Measurements from ENCODE around the gene TBC1D24. TPM values are rescaled to one million over a fixed set of nuclear protein-coding genes. Genes with fewer than 3 reads are reported as not detected.

TBC1D24 gene
- total RNA-seq, 3 donors from 2014 or later, result 8.8 to 22.0 (median 16.7) TPM

GRCh38 chr16:2507052-2507659, 32.2 kb downstream of the TBC1D24 start:
- intact Hi-C loops (cut with DNase I; ENCODE audit: low total_unique reads), result no loop called here

DNA sequence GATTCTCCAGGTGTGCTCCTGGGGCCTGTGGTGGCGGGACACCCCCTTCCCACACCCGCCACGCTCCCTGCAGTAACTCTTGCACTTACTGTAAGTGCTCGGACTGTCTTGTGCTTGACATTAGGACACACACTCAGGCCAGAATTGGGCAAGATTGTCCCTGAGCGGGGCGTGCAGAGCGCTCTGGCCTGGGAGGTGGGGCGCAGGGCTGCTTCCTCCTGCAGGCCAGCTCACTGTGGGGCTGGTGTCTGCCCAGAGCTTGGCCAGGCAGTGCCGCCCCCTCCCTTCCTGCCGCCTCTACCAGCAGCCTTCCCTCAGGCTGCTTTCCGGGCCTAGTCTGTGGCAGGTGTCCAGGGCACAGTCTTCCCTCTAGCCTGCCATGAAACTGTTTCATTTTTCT, 32.7 kb downstream of the TBC1D24 start:
- Histone ChIP-seq H3K27me3 (no peaks in the 10 kb centered on the region), H3K36me3 (no peaks in the 10 kb centered on the region), H3K9me3 (no peaks in the 10 kb centered on the region), H3K4me3 (no peak overlapping the region), H3K4me1 (peaks cover 0 to under 1% of the 10 kb centered on the region in 2 donors), H3K27ac (peak overlapping the region; percentile 9 to 54)
- DNase-seq (ENCODE audit: low spot score in 2 of 2), result no peak
- intact Hi-C loops (cut with DNase I; ENCODE audit: low total_unique reads), result no loop called here
- TF ChIP-seq CTCF (IDR thresholded peaks at IDR 0.05), result no peak
- no peak for TF ChIP-seq POLR2A (IDR thresholded peaks at IDR 0.05)
- TF ChIP-seq POLR2AphosphoS5 (IDR thresholded peaks at IDR 0.05), result no peak

More at GRCh38 chr16:2507052-2507659, 32.2 kb downstream of the TBC1D24 start:
- Histone ChIP-seq H3K4me3 (no peak overlapping the region), H3K27me3 (no peaks in the 10 kb centered on the region), H3K9me3 (no peaks in the 10 kb centered on the region), H3K4me1 (peaks cover 0 to 4% of the 10 kb centered on the region in 2 donors), H3K36me3 (no peaks in the 10 kb centered on the region), H3K27ac (peak overlapping the region; percentile 9 to 54)
- no peak for DNase-seq (ENCODE audit: low spot score in 2 of 2)
- TF ChIP-seq POLR2A (IDR thresholded peaks at IDR 0.05), result no peak
- no peak for TF ChIP-seq POLR2AphosphoS5 (IDR thresholded peaks at IDR 0.05)
- TF ChIP-seq CTCF (IDR thresholded peaks at IDR 0.05), result no peak

DNA sequence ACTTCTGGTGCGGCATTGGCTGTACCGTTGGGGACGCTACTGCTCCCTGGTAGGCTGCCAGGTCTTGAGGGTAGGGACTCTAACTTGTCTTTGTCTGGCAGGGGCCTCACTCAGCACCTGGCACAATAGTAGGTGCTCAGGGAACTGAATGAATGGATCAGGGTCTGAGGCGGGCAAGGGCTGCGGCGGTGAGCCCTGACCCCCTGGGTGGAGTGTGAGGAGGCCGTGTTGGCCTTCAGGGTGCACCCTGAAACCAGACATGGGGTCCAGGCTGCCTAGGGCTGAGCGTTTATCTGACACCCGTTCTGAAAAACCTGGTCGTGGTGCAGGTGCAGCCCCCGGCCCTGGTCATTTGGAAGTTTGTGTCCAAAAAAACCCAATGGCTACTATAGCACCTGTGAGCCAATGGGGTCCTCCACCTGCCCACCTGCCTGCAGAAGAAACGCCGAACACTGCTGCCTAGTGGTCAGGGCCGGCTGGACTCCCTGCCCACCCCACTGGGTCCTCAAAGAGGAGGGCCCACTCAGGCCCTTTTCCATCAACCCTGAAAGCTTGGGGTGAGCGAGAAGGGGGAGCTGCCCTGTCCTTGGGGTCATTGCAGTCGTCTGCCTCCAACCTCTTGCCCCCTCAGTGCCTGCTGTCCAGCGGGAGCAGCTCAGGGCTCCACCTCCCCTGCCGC, 33.9 kb downstream of the TBC1D24 start:
- no peaks in the 10 kb centered on the region for H3K36me3 ChIP-seq
- TF ChIP-seq POLR2AphosphoS5 (IDR thresholded peaks at IDR 0.05), result no peak
- no peak for TF ChIP-seq POLR2A (IDR thresholded peaks at IDR 0.05)
- no peak for TF ChIP-seq CTCF (IDR thresholded peaks at IDR 0.05)
- DNase-seq (ENCODE audit: low spot score in 2 of 2), result no peak
- no peaks in the 10 kb centered on the region for H3K4me1 ChIP-seq
- no peak overlapping the region for H3K4me3 ChIP-seq
- intact Hi-C loops (cut with DNase I; ENCODE audit: low total_unique reads), result no loop called here
- H3K27ac ChIP-seq, result peak overlapping the region in 1 of 2 donors; percentile 32
- H3K9me3 ChIP-seq, result no peaks in the 10 kb centered on the region
- no peaks in the 10 kb centered on the region for H3K27me3 ChIP-seq

DNA sequence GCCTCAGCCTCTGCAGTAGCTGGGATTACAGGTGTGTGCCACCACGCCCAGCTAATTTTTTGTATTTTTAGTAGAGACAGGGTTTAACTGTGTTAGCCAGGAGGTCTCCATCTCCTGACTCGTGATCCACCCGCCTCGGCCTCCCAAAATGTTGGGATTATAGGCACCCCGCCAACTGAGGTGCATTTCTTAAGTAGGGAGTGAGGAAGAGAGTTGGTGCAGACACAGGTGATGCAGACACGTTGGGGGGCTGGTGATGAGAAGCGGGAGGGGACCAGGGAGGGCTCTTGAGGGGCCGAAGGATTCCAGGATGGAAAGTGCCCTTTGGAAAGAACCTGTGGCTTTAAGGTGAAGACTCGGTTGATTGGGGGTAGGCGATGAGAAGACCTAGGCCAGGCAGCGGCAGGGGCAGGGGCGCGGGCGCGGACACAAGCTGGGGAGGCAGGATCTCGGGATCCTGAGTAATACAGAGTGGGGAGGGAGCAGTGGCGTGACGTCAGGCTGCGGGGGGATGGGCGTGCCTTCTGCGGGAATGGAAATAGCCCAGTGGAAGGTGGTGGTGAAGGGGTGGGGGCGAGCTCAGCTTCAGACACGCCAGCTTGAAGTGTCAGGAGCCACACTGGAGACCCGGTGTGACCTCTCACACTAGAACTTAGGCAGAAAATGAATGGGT, 36.3 kb downstream of the TBC1D24 start:
- DNase-seq (ENCODE audit: low spot score in 2 of 2), result no peak
- intact Hi-C loops (cut with DNase I; ENCODE audit: low total_unique reads), result no loop called here
- Histone ChIP-seq H3K4me3 (peak overlapping the region in 2 of 3 donors; percentile 9 to 47), H3K36me3 (no peaks in the 10 kb centered on the region), H3K27me3 (no peaks in the 10 kb centered on the region), H3K9me3 (no peaks in the 10 kb centered on the region), H3K27ac (peak overlapping the region in 1 of 2 donors; percentile 98), H3K4me1 (peaks cover 0 to 15% of the 10 kb centered on the region in 2 donors)
- TF ChIP-seq POLR2AphosphoS5 (IDR thresholded peaks at IDR 0.05) (peak in 2 of 3 donors; percentile 40 to 44), POLR2A (IDR thresholded peaks at IDR 0.05) (no peak)

GRCh38 chr16:2511996-2512734, 37.2 kb downstream of the TBC1D24 start:
- Histone ChIP-seq H3K27me3 (no peaks in the 10 kb centered on the region), H3K4me1 (peaks cover 6 to 24% of the 10 kb centered on the region in 2 donors), H3K4me3 (no peak overlapping the region), H3K27ac (peak overlapping the region; percentile 98 to 99), H3K36me3 (no peaks in the 10 kb centered on the region), H3K9me3 (no peaks in the 10 kb centered on the region)
- no peak for TF ChIP-seq POLR2A (IDR thresholded peaks at IDR 0.05)
- no peak for TF ChIP-seq POLR2AphosphoS5 (IDR thresholded peaks at IDR 0.05)
- TF ChIP-seq CTCF (IDR thresholded peaks at IDR 0.05), result no peak
- DNase-seq (ENCODE audit: low spot score in 2 of 2), result no peak
- intact Hi-C loops (cut with DNase I; ENCODE audit: low total_unique reads), result no loop called here

Data from breast epithelium (tissue), 4 donors.